Measurements from ENCODE around the gene TMEM181.
"Not testable (repeated sequence)": the region's sequence is repeated elsewhere in the genome, so short reads cannot be mapped to it uniquely, and the experiment has no call there.

The TMEM181 gene

GRCh38 chr6:158520975-158521374, 38.9 kb upstream of the TMEM181 start:
- WGBS, 2 experiments (ENCODE audit: insufficient coverage in 2 of 2) = 91 to 92% methylated on average over 6 of the region's 7 CpGs
- not testable (repeated sequence) for H3K36me3 ChIP-seq (ENCODE audit: control insufficient read depth, insufficient read depth, low read length); H3K4me3 ChIP-seq (ENCODE audit: extremely low read depth, insufficient read depth, low read length, poor library complexity, severe bottlenecking); H3K27ac ChIP-seq (ENCODE audit: low read depth, low read length, severe bottlenecking); H3K9me3 ChIP-seq (ENCODE audit: control insufficient read depth, low read length); H3K4me1 ChIP-seq (ENCODE audit: control insufficient read depth, insufficient read depth, low read length, poor library complexity, severe bottlenecking)

- Histone ChIP-seq H3K27ac (ENCODE audit: low read depth, low read length, severe bottlenecking) (no peak overlapping the region), H3K36me3 (ENCODE audit: control insufficient read depth, insufficient read depth, low read length) (no peaks in the 10 kb centered on the region), H3K4me3 (ENCODE audit: extremely low read depth, insufficient read depth, low read length, poor library complexity, severe bottlenecking) (no peak overlapping the region), H3K9me3 (ENCODE audit: control insufficient read depth, low read length) (no peaks in the 10 kb centered on the region), H3K4me1 (ENCODE audit: control insufficient read depth, insufficient read depth, low read length, poor library complexity, severe bottlenecking) (peaks cover 9% of the 10 kb centered on the region)
- WGBS, 2 experiments (ENCODE audit: insufficient coverage in 2 of 2) = no CpG with 5 or more reads among the region's 1 CpG
Measured at GRCh38 chr6:158521759-158522158, 38.1 kb upstream of the TMEM181 start.

- Histone ChIP-seq H3K4me3 (ENCODE audit: extremely low read depth, insufficient read depth, low read length, poor library complexity, severe bottlenecking) (no peak overlapping the region), H3K9me3 (ENCODE audit: control insufficient read depth, low read length) (peaks cover 2% of the 10 kb centered on the region), H3K4me1 (ENCODE audit: control insufficient read depth, insufficient read depth, low read length, poor library complexity, severe bottlenecking) (peaks cover 9% of the 10 kb centered on the region), H3K36me3 (ENCODE audit: control insufficient read depth, insufficient read depth, low read length) (no peaks in the 10 kb centered on the region), H3K27ac (ENCODE audit: low read depth, low read length, severe bottlenecking) (no peak overlapping the region)
- 98 to 99% methylated on average over 9 to 11 of the region's 11 CpGs for WGBS, 2 experiments (ENCODE audit: insufficient coverage in 2 of 2)
Measured at GRCh38 chr6:158522616-158523015, 37.3 kb upstream of the TMEM181 start.

- no peak overlapping the region for H3K4me3 ChIP-seq (ENCODE audit: extremely low read depth, insufficient read depth, low read length, poor library complexity, severe bottlenecking)
- no peak overlapping the region for H3K27ac ChIP-seq (ENCODE audit: low read depth, low read length, severe bottlenecking)
- 95 to 96% methylated on average over 15 of the region's 15 CpGs for WGBS, 2 experiments (ENCODE audit: insufficient coverage in 2 of 2)
- H3K4me1 ChIP-seq (ENCODE audit: control insufficient read depth, insufficient read depth, low read length, poor library complexity, severe bottlenecking) = no peaks in the 10 kb centered on the region
- H3K9me3 ChIP-seq (ENCODE audit: control insufficient read depth, low read length) = peaks cover 4% of the 10 kb centered on the region
- H3K36me3 ChIP-seq (ENCODE audit: control insufficient read depth, insufficient read depth, low read length) = no peaks in the 10 kb centered on the region
Measured at GRCh38 chr6:158524311-158524710, 35.6 kb upstream of the TMEM181 start.

- WGBS, 2 experiments (ENCODE audit: insufficient coverage in 2 of 2) = 100% methylated on average over 1 of the region's 1 CpG; no CpG with 5 or more reads in 1 of the 2 experiments
Measured at GRCh38 chr6:158527858-158528257, 32.0 kb upstream of the TMEM181 start.

GRCh38 chr6:158528826-158529225, 31.1 kb upstream of the TMEM181 start:
- no peak overlapping the region for H3K27ac ChIP-seq (ENCODE audit: low read depth, low read length, severe bottlenecking)
- peaks cover 4% of the 10 kb centered on the region for H3K9me3 ChIP-seq (ENCODE audit: control insufficient read depth, low read length)
- no peaks in the 10 kb centered on the region for H3K4me1 ChIP-seq (ENCODE audit: control insufficient read depth, insufficient read depth, low read length, poor library complexity, severe bottlenecking)
- no peak overlapping the region for H3K4me3 ChIP-seq (ENCODE audit: extremely low read depth, insufficient read depth, low read length, poor library complexity, severe bottlenecking)
- WGBS, 2 experiments (ENCODE audit: insufficient coverage in 2 of 2) = 80% methylated on average over 4 of the region's 6 CpGs; no CpG with 5 or more reads in 1 of the 2 experiments
- no peaks in the 10 kb centered on the region for H3K36me3 ChIP-seq (ENCODE audit: control insufficient read depth, insufficient read depth, low read length)

More at GRCh38 chr6:158527858-158528257, 32.0 kb upstream of the TMEM181 start:
- not testable (repeated sequence) for H3K36me3 ChIP-seq (ENCODE audit: control insufficient read depth, insufficient read depth, low read length); H3K9me3 ChIP-seq (ENCODE audit: control insufficient read depth, low read length); H3K4me1 ChIP-seq (ENCODE audit: control insufficient read depth, insufficient read depth, low read length, poor library complexity, severe bottlenecking); H3K4me3 ChIP-seq (ENCODE audit: extremely low read depth, insufficient read depth, low read length, poor library complexity, severe bottlenecking); H3K27ac ChIP-seq (ENCODE audit: low read depth, low read length, severe bottlenecking)

GRCh38 chr6:158529629-158530028, 30.3 kb upstream of the TMEM181 start:
- Histone ChIP-seq H3K27ac (ENCODE audit: low read depth, low read length, severe bottlenecking) (no peak overlapping the region), H3K9me3 (ENCODE audit: control insufficient read depth, low read length) (peaks cover 4% of the 10 kb centered on the region), H3K4me1 (ENCODE audit: control insufficient read depth, insufficient read depth, low read length, poor library complexity, severe bottlenecking) (no peaks in the 10 kb centered on the region), H3K36me3 (ENCODE audit: control insufficient read depth, insufficient read depth, low read length) (no peaks in the 10 kb centered on the region), H3K4me3 (ENCODE audit: extremely low read depth, insufficient read depth, low read length, poor library complexity, severe bottlenecking) (no peak overlapping the region)
- WGBS, 2 experiments (ENCODE audit: insufficient coverage in 2 of 2) = 83 to 90% methylated on average over 6 to 7 of the region's 8 CpGs

GRCh38 chr6:158531566-158531965, 28.3 kb upstream of the TMEM181 start:
- Histone ChIP-seq H3K36me3 (ENCODE audit: control insufficient read depth, insufficient read depth, low read length) (no peaks in the 10 kb centered on the region), H3K4me1 (ENCODE audit: control insufficient read depth, insufficient read depth, low read length, poor library complexity, severe bottlenecking) (no peaks in the 10 kb centered on the region), H3K9me3 (ENCODE audit: control insufficient read depth, low read length) (peaks cover 4% of the 10 kb centered on the region), H3K4me3 (ENCODE audit: extremely low read depth, insufficient read depth, low read length, poor library complexity, severe bottlenecking) (no peak overlapping the region), H3K27ac (ENCODE audit: low read depth, low read length, severe bottlenecking) (no peak overlapping the region)
- WGBS, 2 experiments (ENCODE audit: insufficient coverage in 2 of 2) = 82 to 92% methylated on average over 4 of the region's 4 CpGs

- H3K36me3 ChIP-seq (ENCODE audit: control insufficient read depth, insufficient read depth, low read length) = no peaks in the 10 kb centered on the region
- 100% methylated on average over 1 of the region's 2 CpGs for WGBS, 2 experiments (ENCODE audit: insufficient coverage in 2 of 2)
Measured at GRCh38 chr6:158531970-158532369, 27.9 kb upstream of the TMEM181 start.

GRCh38 chr6:158536084-158536890, 23.6 kb upstream of the TMEM181 start:
- H3K27ac ChIP-seq (ENCODE audit: low read depth, low read length, severe bottlenecking) = no peak overlapping the region
- peak overlapping the region; percentile 51 for H3K4me3 ChIP-seq (ENCODE audit: extremely low read depth, insufficient read depth, low read length, poor library complexity, severe bottlenecking)
- WGBS, 2 experiments (ENCODE audit: insufficient coverage in 2 of 2) = 0 to 1% methylated on average over 51 to 54 of the region's 75 CpGs
- H3K4me1 ChIP-seq (ENCODE audit: control insufficient read depth, insufficient read depth, low read length, poor library complexity, severe bottlenecking) = no peaks in the 10 kb centered on the region
- no peaks in the 10 kb centered on the region for H3K36me3 ChIP-seq (ENCODE audit: control insufficient read depth, insufficient read depth, low read length)
- H3K9me3 ChIP-seq (ENCODE audit: control insufficient read depth, low read length) = no peaks in the 10 kb centered on the region

More at GRCh38 chr6:158531970-158532369, 27.9 kb upstream of the TMEM181 start:
- Histone ChIP-seq H3K4me3 (ENCODE audit: extremely low read depth, insufficient read depth, low read length, poor library complexity, severe bottlenecking) (no peak overlapping the region), H3K4me1 (ENCODE audit: control insufficient read depth, insufficient read depth, low read length, poor library complexity, severe bottlenecking) (no peaks in the 10 kb centered on the region), H3K27ac (ENCODE audit: low read depth, low read length, severe bottlenecking) (no peak overlapping the region), H3K9me3 (ENCODE audit: control insufficient read depth, low read length) (peaks cover 4% of the 10 kb centered on the region)

All from mesodermal cell (in vitro differentiated cells).